ENCODE data around the gene ADGRL4.

Gene ADGRL4

DNA sequence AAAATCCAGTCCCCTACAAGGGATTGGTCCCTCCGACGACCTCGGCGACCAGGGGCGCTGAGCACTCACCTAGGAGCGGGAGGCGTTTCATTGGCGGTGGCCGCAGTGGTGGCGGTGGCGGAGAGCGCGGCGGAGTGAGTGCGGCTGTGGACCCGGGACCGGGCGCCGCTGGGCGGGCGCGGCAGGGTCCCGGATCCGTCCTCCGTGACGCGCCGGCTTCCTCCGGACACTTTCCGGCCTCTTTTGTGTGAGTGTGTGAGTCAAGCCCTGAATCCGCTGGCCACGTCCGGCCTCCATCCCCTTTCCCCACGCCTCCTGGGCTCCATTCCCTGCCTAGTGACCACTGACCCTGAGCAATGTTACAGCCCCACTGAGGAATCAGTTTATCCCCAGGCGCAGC, at the start of gene ADGRL4:
Gene ADGRL4 (minus strand): TSS at position 167 of the 400 bp plus-strand sequence. CDS start 76 bp downstream, at position 91.
- TF ChIP-seq, protein P1, sequence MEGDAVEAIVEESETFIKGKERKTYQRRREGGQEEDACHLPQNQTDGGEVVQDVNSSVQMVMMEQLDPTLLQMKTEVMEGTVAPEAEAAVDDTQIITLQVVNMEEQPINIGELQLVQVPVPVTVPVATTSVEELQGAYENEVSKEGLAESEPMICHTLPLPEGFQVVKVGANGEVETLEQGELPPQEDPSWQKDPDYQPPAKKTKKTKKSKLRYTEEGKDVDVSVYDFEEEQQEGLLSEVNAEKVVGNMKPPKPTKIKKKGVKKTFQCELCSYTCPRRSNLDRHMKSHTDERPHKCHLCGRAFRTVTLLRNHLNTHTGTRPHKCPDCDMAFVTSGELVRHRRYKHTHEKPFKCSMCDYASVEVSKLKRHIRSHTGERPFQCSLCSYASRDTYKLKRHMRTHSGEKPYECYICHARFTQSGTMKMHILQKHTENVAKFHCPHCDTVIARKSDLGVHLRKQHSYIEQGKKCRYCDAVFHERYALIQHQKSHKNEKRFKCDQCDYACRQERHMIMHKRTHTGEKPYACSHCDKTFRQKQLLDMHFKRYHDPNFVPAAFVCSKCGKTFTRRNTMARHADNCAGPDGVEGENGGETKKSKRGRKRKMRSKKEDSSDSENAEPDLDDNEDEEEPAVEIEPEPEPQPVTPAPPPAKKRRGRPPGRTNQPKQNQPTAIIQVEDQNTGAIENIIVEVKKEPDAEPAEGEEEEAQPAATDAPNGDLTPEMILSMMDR (IDR thresholded peaks at IDR 0.05) = no peak

GRCh38 chr1:79055856-79056255, 49.3 kb upstream of the ADGRL4 start:
- TF ChIP-seq, protein P1 (IDR thresholded peaks at IDR 0.05) = no peak

GRCh38 chr1:79052829-79053449, 46.4 kb upstream of the ADGRL4 start:
- TF ChIP-seq, protein P1 (IDR thresholded peaks at IDR 0.05) = no peak

DNA sequence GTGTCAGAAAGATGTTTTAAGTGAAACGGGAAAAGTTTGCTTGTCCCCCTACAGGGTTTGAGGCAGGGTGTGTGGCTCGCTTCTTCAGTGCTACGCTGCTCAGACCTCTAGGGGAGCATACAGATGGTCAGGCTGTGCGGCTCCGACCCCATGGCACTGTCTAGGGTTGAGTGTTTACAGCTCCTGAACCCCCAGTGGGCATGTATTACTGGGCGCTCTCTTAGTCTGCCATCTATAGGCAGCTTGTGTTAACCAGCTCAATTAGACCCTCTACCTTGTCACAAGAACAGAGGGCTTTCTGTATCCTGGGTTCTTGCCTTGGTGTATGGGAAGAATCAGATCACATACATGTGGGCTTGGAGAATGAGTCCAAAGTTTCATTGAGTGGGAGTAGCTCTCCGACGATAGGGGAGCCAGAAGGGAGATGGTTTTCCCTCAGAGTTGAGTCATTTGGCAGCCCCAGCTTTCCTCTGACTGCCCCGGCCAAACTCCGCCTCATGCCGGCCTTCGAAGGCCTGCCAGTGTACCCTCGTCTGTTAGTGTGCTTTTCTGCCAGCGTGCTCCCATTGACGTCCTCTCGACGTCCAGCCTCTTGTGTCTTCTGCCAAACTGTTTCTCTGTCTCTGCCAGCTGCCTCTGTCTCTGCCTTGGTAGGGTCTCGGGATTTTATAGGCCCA, 38.6 kb upstream of the ADGRL4 start:
- TF ChIP-seq, protein P1 (IDR thresholded peaks at IDR 0.05) = peak; percentile 37; the same call in 1 of the 2 replicates

- TF ChIP-seq, protein P1 (IDR thresholded peaks at IDR 0.05) = no peak
These were observed 37.0 kb upstream of the ADGRL4 start for GRCh38 chr1:79043506-79043905.

GRCh38 chr1:79042539-79042938, 36.0 kb upstream of the ADGRL4 start:
- TF ChIP-seq, protein P1 (IDR thresholded peaks at IDR 0.05) = no peak

DNA sequence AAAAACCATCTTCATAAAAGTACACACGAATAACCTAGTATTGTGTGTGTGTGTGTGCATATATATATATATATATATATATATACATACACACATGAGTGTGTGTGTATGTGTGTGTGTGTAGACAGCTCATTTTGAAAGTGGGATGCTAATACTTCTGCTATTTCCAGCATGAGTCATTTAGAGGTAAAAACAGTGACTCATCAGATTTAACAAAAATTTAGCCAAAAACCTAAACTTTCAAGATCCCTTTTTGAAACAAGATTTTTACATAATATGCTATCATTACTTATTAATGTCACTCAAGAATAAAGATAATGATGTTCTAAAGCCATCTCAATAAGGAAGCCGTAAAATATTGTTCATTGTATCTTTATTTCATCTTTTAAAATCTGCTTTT, 35.6 kb upstream of the ADGRL4 start:
- TF ChIP-seq, protein P1 (IDR thresholded peaks at IDR 0.05) = no peak
